Measurements from ENCODE around the gene DSCAM. TPM values are rescaled to one million over a fixed set of nuclear protein-coding genes. Genes with fewer than 3 reads are reported as not detected.

DSCAM gene
- total RNA-seq, 1 experiment from 2014 or later, result not detected

- no peaks in the 10 kb centered on the region for H3K27me3 ChIP-seq (ENCODE audit: insufficient read depth, low read length)
- H3K9me3 ChIP-seq (ENCODE audit: control insufficient read depth in 1 of 2, insufficient read depth in 1 of 2, low read depth in 1 of 2, low read length in 2 of 2), result peaks cover 12 to 26% of the 10 kb centered on the region in 2 experiments; a peak in 3 of 4 replicates
- no peaks in the 10 kb centered on the region for H4K20me1 ChIP-seq (ENCODE audit: insufficient read depth)
- no peak overlapping the region for H3K9ac ChIP-seq (ENCODE audit: low read length)
- RAD21 ChIA-PET (ENCODE audit: low non-redundant PET in 1 of 2, low total read pairs in 2 of 2, uncharacterized antibody in 2 of 2, unreplicated experiment in 2 of 2), result no interaction called here
- intact Hi-C loops (cut with micrococcal nuclease), result no loop called here
- CTCF ChIA-PET, result no interaction called here
- BruUV-seq (replicated peaks), result no TSS peak
- H3K4me2 ChIP-seq (ENCODE audit: low read length), result no peak overlapping the region
- H3K4me1 ChIP-seq (ENCODE audit: control insufficient read depth in 1 of 2, insufficient read depth in 2 of 2, low read length in 2 of 2), result no peaks in the 10 kb centered on the region
- H3K79me2 ChIP-seq (ENCODE audit: insufficient read depth, low read length), result no peaks in the 10 kb centered on the region
- H3K36me3 ChIP-seq (ENCODE audit: control insufficient read depth in 1 of 2, insufficient read depth in 2 of 2, low read length in 2 of 2), result no peaks in the 10 kb centered on the region
- no peak for DNase-seq (ENCODE audit: low read depth, low spot score)
- TF ChIP-seq FOSL1 (IDR thresholded peaks at IDR 0.05; ENCODE audit: low read depth), result no peak
- TF ChIP-seq ZFX (IDR thresholded peaks at IDR 0.05), result no peak
- H2AFZ ChIP-seq (ENCODE audit: low read depth, low read length, poor library complexity, severe bottlenecking), result no peak overlapping the region
- no peak overlapping the region for H3K27ac ChIP-seq (ENCODE audit: low read depth, low read length)
- H3K9me2 ChIP-seq (ENCODE audit: insufficient read depth), result no peaks in the 10 kb centered on the region
- no peak overlapping the region for H3K4me3 ChIP-seq (replicated peaks in 1 of 2; ENCODE audit: low read depth in 1 of 2, low read length in 2 of 2)
- ATAC-seq, result no peak
- POLR2A ChIA-PET, result no interaction called here
Measured at GRCh38 chr21:40733024-40733397, 113.9 kb downstream of the DSCAM start.

GRCh38 chr21:40732253-40733023, 114.5 kb downstream of the DSCAM start:
- Histone ChIP-seq H3K27me3 (ENCODE audit: insufficient read depth, low read length) (no peaks in the 10 kb centered on the region), H3K27ac (ENCODE audit: low read depth, low read length) (no peak overlapping the region), H3K9me2 (ENCODE audit: insufficient read depth) (no peaks in the 10 kb centered on the region), H2AFZ (ENCODE audit: low read depth, low read length, poor library complexity, severe bottlenecking) (no peak overlapping the region), H3K4me1 (ENCODE audit: control insufficient read depth in 1 of 2, insufficient read depth in 2 of 2, low read length in 2 of 2) (no peaks in the 10 kb centered on the region), H3K4me3 (replicated peaks in 1 of 2; ENCODE audit: low read depth in 1 of 2, low read length in 2 of 2) (no peak overlapping the region), H3K4me2 (ENCODE audit: low read length) (no peak overlapping the region), H3K79me2 (ENCODE audit: insufficient read depth, low read length) (no peaks in the 10 kb centered on the region), H3K36me3 (ENCODE audit: control insufficient read depth in 1 of 2, insufficient read depth in 2 of 2, low read length in 2 of 2) (no peaks in the 10 kb centered on the region), H4K20me1 (ENCODE audit: insufficient read depth) (no peaks in the 10 kb centered on the region), H3K9ac (ENCODE audit: low read length) (no peak overlapping the region), H3K9me3 (ENCODE audit: control insufficient read depth in 1 of 2, insufficient read depth in 1 of 2, low read depth in 1 of 2, low read length in 2 of 2) (peaks cover 12 to 30% of the 10 kb centered on the region in 2 experiments; a peak in 3 of 4 replicates)
- ATAC-seq, result no peak
- intact Hi-C loops (cut with micrococcal nuclease), result no loop called here
- ChIA-PET POLR2A (no interaction called here), CTCF (no interaction called here), RAD21 (ENCODE audit: low non-redundant PET in 1 of 2, low total read pairs in 2 of 2, uncharacterized antibody in 2 of 2, unreplicated experiment in 2 of 2) (no interaction called here)
- BruUV-seq (replicated peaks), result no TSS peak
- no peak for TF ChIP-seq TCF7L2 (IDR thresholded peaks at IDR 0.05; ENCODE audit: borderline replicate concordance, extremely low read depth, insufficient read depth, insufficient read length)
- TF ChIP-seq, protein P1, sequence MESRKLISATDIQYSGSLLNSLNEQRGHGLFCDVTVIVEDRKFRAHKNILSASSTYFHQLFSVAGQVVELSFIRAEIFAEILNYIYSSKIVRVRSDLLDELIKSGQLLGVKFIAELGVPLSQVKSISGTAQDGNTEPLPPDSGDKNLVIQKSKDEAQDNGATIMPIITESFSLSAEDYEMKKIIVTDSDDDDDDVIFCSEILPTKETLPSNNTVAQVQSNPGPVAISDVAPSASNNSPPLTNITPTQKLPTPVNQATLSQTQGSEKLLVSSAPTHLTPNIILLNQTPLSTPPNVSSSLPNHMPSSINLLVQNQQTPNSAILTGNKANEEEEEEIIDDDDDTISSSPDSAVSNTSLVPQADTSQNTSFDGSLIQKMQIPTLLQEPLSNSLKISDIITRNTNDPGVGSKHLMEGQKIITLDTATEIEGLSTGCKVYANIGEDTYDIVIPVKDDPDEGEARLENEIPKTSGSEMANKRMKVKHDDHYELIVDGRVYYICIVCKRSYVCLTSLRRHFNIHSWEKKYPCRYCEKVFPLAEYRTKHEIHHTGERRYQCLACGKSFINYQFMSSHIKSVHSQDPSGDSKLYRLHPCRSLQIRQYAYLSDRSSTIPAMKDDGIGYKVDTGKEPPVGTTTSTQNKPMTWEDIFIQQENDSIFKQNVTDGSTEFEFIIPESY (IDR thresholded peaks at IDR 0.05; ENCODE audit: extremely low read depth, insufficient replicate concordance, low read length), result no peak
- no peak for TF ChIP-seq EGR1 (IDR thresholded peaks at IDR 0.05; ENCODE audit: low read depth)
- TF ChIP-seq FOSL1 (IDR thresholded peaks at IDR 0.05; ENCODE audit: low read depth), result no peak
- no peak for TF ChIP-seq ELF1 (IDR thresholded peaks at IDR 0.05; ENCODE audit: borderline replicate concordance, low read depth)
- no peak for TF ChIP-seq SP1 (IDR thresholded peaks at IDR 0.05; ENCODE audit: low read depth)
- DNase-seq (ENCODE audit: low read depth, low spot score), result no peak

All from HCT116 (cell line).